Heart left ventricle (tissue), 16 donors: ENCODE results near the gene RPL3. TPM values are rescaled to one million over a fixed set of nuclear protein-coding genes. Genes with fewer than 3 reads are reported as not detected.

ENCODE experiments used
- ATAC-seq, 4 donors: fragments of 200-7000 bp; cut with Tn5 transposase; one replicate each; pipeline ENCODE4 v1.9.1; 2020 to 2022; ENCODE audit warnings: moderate library complexity in 4 of 4, mild to moderate bottlenecking in 3 of 4, moderate number of reproducible peaks in 1 of 4
- DNase-seq, 5 donors: peaks; one replicate each; pipeline ENCODE4 v3.0.0-alpha.2; 2020
- H3K27ac ChIP-seq, 12 donors: fragments of 200-600 bp; sonication (generic) in 4 of 12; one replicate each; pipeline versions ENCODE4 v1.5.0 to v1.8.0; 2016 to 2022; ENCODE audit warnings: mild to moderate bottlenecking in 2 of 12
- H3K27me3 ChIP-seq, 9 donors: fragments of 200-600 bp; sonication (generic) in 2 of 9; one replicate each; pipeline versions ENCODE4 v1.5.1 to v1.8.0; 2016 to 2022; ENCODE audit warnings: mild to moderate bottlenecking in 3 of 9
- H3K36me3 ChIP-seq, 9 donors: fragments of 200-600 bp; sonication (generic) in 2 of 9; one replicate each; pipeline versions ENCODE4 v1.5.0 to v1.8.0; 2018 to 2022; ENCODE audit warnings: mild to moderate bottlenecking in 2 of 9
- H3K4me1 ChIP-seq, 12 donors: fragments of 200-600 bp; sonication (generic) in 4 of 12; one replicate each; pipeline versions ENCODE4 v1.5.0 to v1.8.0; 2016 to 2022; ENCODE audit warnings: mild to moderate bottlenecking in 3 of 12
- H3K4me3 ChIP-seq, 12 donors: fragments of 200-600 bp; sonication (generic) in 4 of 12; one replicate each; pipeline versions ENCODE4 v1.5.0 to v1.8.0; 2017 to 2022; ENCODE audit warnings: mild to moderate bottlenecking in 9 of 12, moderate library complexity in 4 of 12
- H3K9me3 ChIP-seq, 12 donors: fragments of 200-600 bp; sonication (generic) in 4 of 12; one replicate each; pipeline versions ENCODE4 v1.5.0 to v1.8.0; 2016 to 2022; ENCODE audit warnings: mild to moderate bottlenecking in 1 of 12
- CTCF ChIP-seq, 12 donors: fragments of 200-600 bp; sonication (generic) in 4 of 12; IDR thresholded peaks; one replicate each; pipeline versions ENCODE4 v1.5.0 to v1.8.0; 2018 to 2022; ENCODE audit warnings: antibody characterized with exemption in 12 of 12, mild to moderate bottlenecking in 5 of 12
- POLR2A ChIP-seq, 2 donors: fragments of 450-650 bp; IDR thresholded peaks; one replicate each; pipeline ENCODE4 v1.6.1; 2017; ENCODE audit warnings: antibody characterized with exemption in 2 of 2, mild to moderate bottlenecking in 2 of 2, moderate library complexity in 2 of 2
- WGBS, 4 donors: extraction: QIAGEN DNeasy Blood & Tissue Kit in 2 of 4; methylation state at CpG; one replicate each; pipeline versions ENCODE4 v1.1.5 to v1.1.7; 2013 to 2018; 5-methylcytosine and 5-hydroxymethylcytosine counted together
- intact Hi-C, 10 donors: fragments of 100-400 bp; cut with DNase I; formaldehyde crosslinking; loops; one replicate each; pipeline versions ENCODE4 v1.11.1 to v1.14.2; 2022
- polyA plus RNA-seq, 2 donors: library from polyadenylated mRNA; stranded (reverse); fragments of 200-250 nt; gene quantifications; one replicate each; pipeline ENCODE4 v1.2.3, GENCODE V29; 2013
- total RNA-seq, 9 donors: library from RNA; depleted of rRNA in 2 of 9; stranded (reverse); fragments of >200 nt in 2 of 9; fragmentation: NEBNext Ultra II Directional in 3 of 9; extraction: Animal tissue kit (Norgen Biotek cat#: 25700) in 3 of 9; gene quantifications; one replicate each; pipeline versions ENCODE4 v1.1.0 to v1.2.4, GENCODE V29; 2016 to 2023
- donor health status: ischemic (EF 13 %, LVEDD 7.1; RV severe dilation, severe dysfunction).
- donor health status: healthy with polysubstance abuse.
- donor health status: DM: no; HTN: yes; CAD: no.
- donor health status: DM: no; HTN: no; CAD: no.
- donor health status: ischemic (EF 25% LVEDD 6.9; RV normal size, moderate dysfunction).
- donor health status: ischemic (EF 25% LVEDD 5.7; RV mildly dilated, moderate dysfunction).
- donor health status: healthy.
- donor health status: DM: yes; HTN: yes; CAD: no.
- donor health status: ischemic (EF 35%, LVEDD 5.7; RV mildly dilated, moderate dysfunction).
- donor health status: nonischemic (EF 11% LVEDD 7.7; RV severe dilation, severe dysfunction).
- donor health status: DM: yes; HTN: yes; CAD: no.
- donor health status: PGD.
- donor health status: ischemic (EF 29% LVEDD 5.4; RV normal size, mild dysfunction).
- donor health status: nonischemic (EF 23%, LVEDD 6.1; RV moderate dilation, normal function).

RPL3 gene
- total and polyA plus RNA-seq, 11 donors, result 237 to 1,765 (median 336) TPM

- peak; percentile 34 to 55 (median 52) for ATAC-seq
- peak; percentile 65 to 85 (median 69) for DNase-seq
- Histone ChIP-seq H3K4me1 (peaks cover 0 to 47% (median 23%) of the 10 kb centered on the region in 12 donors), H3K4me3 (no peak overlapping the region), H3K36me3 (no peaks in the 10 kb centered on the region), H3K9me3 (peaks cover 0 to 12% (median 10%) of the 10 kb centered on the region in 12 donors), H3K27ac (peak overlapping the region in 4 of 12 donors; percentile 29 to 73 (median 58)), H3K27me3 (no peaks in the 10 kb centered on the region)
- WGBS, 4 donors, result 78 to 88% (median 87%) methylated on average over 13 of the region's 13 CpGs
- intact Hi-C loops, result no loop called here
- TF ChIP-seq POLR2A (IDR thresholded peaks at IDR 0.05), result no peak
- no peak for TF ChIP-seq CTCF (IDR thresholded peaks at IDR 0.05)
These were observed 54.9 kb downstream of the RPL3 start for GRCh38 chr22:39264349-39265038.

- 88 to 96% (median 96%) methylated on average over 10 of the region's 10 CpGs for WGBS, 4 donors
These were observed 55.6 kb downstream of the RPL3 start for GRCh38 chr22:39263626-39264348.

More at GRCh38 chr22:39263626-39264348, 55.6 kb downstream of the RPL3 start:
- intact Hi-C loops, result no loop called here
- H3K36me3 ChIP-seq, result no peaks in the 10 kb centered on the region
- no peaks in the 10 kb centered on the region for H3K27me3 ChIP-seq
- H3K9me3 ChIP-seq, result peaks cover 0 to 12% (median 10%) of the 10 kb centered on the region in 12 donors
- TF ChIP-seq CTCF (IDR thresholded peaks at IDR 0.05), result no peak
- H3K4me3 ChIP-seq, result no peak overlapping the region
- H3K27ac ChIP-seq, result peak overlapping the region in 1 of 12 donors; percentile 53
- H3K4me1 ChIP-seq, result peaks cover 0 to 40% (median 17%) of the 10 kb centered on the region in 12 donors
- ATAC-seq (no peak), DNase-seq (no peak)

Other genes starting within 250 kb of the RPL3 start
- gene APOBEC3G, start 242.3 kb downstream of the RPL3 start, total RNA-seq, result 10 to 100 TPM in 1 of 9 donors, 1 to 10 TPM in 8; 1.8 to 21.9 (median 3.3) TPM
- 1 to 10 TPM; 2.9 to 3.5 TPM for gene APOBEC3G, start 242.3 kb downstream of the RPL3 start, polyA plus RNA-seq
- 1 to 10 TPM in 1 of 9 donors, under 1 TPM in 3, not detected in 5; 0.21 to 1.7 (median 0.61) TPM for gene APOBEC3H, start 222.4 kb downstream of the RPL3 start, total RNA-seq
- gene APOBEC3H, start 222.4 kb downstream of the RPL3 start, polyA plus RNA-seq, result under 1 TPM in 1 of 2 donors, not detected in 1; 0.46 TPM
- gene CBX7, start 166.9 kb downstream of the RPL3 start, total RNA-seq, result 100 to 1,000 TPM in 1 of 9 donors, 10 to 100 TPM in 8; 48.3 to 187 (median 75.0) TPM
- gene CBX7, start 166.9 kb downstream of the RPL3 start, polyA plus RNA-seq, result 10 to 100 TPM; 50.1 to 60.4 TPM
- gene PDGFB, start 74.6 kb downstream of the RPL3 start, total RNA-seq, result 10 to 100 TPM; 15.2 to 43.7 (median 21.8) TPM
- gene PDGFB, start 74.6 kb downstream of the RPL3 start, polyA plus RNA-seq, result 10 to 100 TPM in 1 of 2 donors, 1 to 10 TPM in 1; 9.0 to 21.3 TPM
- gene SYNGR1, start 30.4 kb upstream of the RPL3 start, total RNA-seq, result 10 to 100 TPM; 20.0 to 49.9 (median 38.6) TPM
- 10 to 100 TPM; 39.3 to 41.9 TPM for gene SYNGR1, start 30.4 kb upstream of the RPL3 start, polyA plus RNA-seq
- 10 to 100 TPM; 14.5 to 21.7 (median 17.4) TPM for gene TAB1, start 80.2 kb upstream of the RPL3 start, total RNA-seq
- 10 to 100 TPM; 17.8 to 18.1 TPM for gene TAB1, start 80.2 kb upstream of the RPL3 start, polyA plus RNA-seq
- 1 to 10 TPM; 3.4 to 9.9 (median 4.7) TPM for gene MGAT3, start 137.4 kb upstream of the RPL3 start, total RNA-seq
- gene MGAT3, start 137.4 kb upstream of the RPL3 start, polyA plus RNA-seq, result 1 to 10 TPM; 2.2 to 2.6 TPM
- 10 to 100 TPM; 15.4 to 25.2 (median 18.7) TPM for gene MIEF1, start 182.7 kb upstream of the RPL3 start, total RNA-seq
- gene MIEF1, start 182.7 kb upstream of the RPL3 start, polyA plus RNA-seq, result 10 to 100 TPM in 1 of 2 donors, 1 to 10 TPM in 1; 6.5 to 22.3 TPM
- 100 to 1,000 TPM; 117 to 322 (median 168) TPM for gene ATF4, start 200.9 kb upstream of the RPL3 start, total RNA-seq
- 100 to 1,000 TPM; 378 to 458 TPM for gene ATF4, start 200.9 kb upstream of the RPL3 start, polyA plus RNA-seq
- gene RPS19BP1, start 213.1 kb upstream of the RPL3 start, total RNA-seq, result 100 to 1,000 TPM in 2 of 9 donors, 10 to 100 TPM in 7; 33.2 to 108 (median 44.5) TPM
- 100 to 1,000 TPM; 154 to 220 TPM for gene RPS19BP1, start 213.1 kb upstream of the RPL3 start, polyA plus RNA-seq